ENCODE results near the gene AGMO. TPM values are rescaled to one million over a fixed set of nuclear protein-coding genes. Genes with fewer than 3 reads are reported as not detected.

Gene AGMO
- total RNA-seq, 2 experiments from 2014 or later: not detected

GRCh38 chr7:15471669-15471950 is 90.2 kb downstream of the AGMO start:
- Mint-ChIP-seq H3K4me3 (no peak overlapping the region), H3K27ac (no peak overlapping the region), H3K27me3 (no peaks in the 10 kb centered on the region), H3K4me1 (ENCODE audit: low read depth) (no peaks in the 10 kb centered on the region), H3K36me3 (ENCODE audit: low read depth) (no peaks in the 10 kb centered on the region), H3K9me3 (peaks cover 7% of the 10 kb centered on the region)
- intact Hi-C loops (cut with micrococcal nuclease): no loop called here
- ATAC-seq (no peak), DNase-seq (no peak)
- POLR2A ChIA-PET: no interaction called here
- no peak for TF ChIP-seq CTCF (IDR thresholded peaks at IDR 0.05)
- CTCF ChIA-PET: no interaction called here

GRCh38 chr7:15470825-15471668 is 90.8 kb downstream of the AGMO start:
- Mint-ChIP-seq H3K27ac (no peak overlapping the region), H3K4me3 (no peak overlapping the region), H3K36me3 (ENCODE audit: low read depth) (no peaks in the 10 kb centered on the region), H3K4me1 (ENCODE audit: low read depth) (no peaks in the 10 kb centered on the region), H3K27me3 (no peaks in the 10 kb centered on the region), H3K9me3 (peaks cover 7% of the 10 kb centered on the region)
- ChIA-PET CTCF (no interaction called here), POLR2A (no interaction called here)
- intact Hi-C loops (cut with micrococcal nuclease): no loop called here
- DNase-seq (no peak), ATAC-seq (no peak)
- TF ChIP-seq CTCF (IDR thresholded peaks at IDR 0.05): no peak

- H3K4me3 Mint-ChIP-seq: no peak overlapping the region
- no peak overlapping the region for H3K27ac Mint-ChIP-seq
- intact Hi-C loops (cut with micrococcal nuclease): no loop called here
- H3K9me3 Mint-ChIP-seq: peaks cover 4% of the 10 kb centered on the region
- H3K36me3 Mint-ChIP-seq (ENCODE audit: low read depth): no peaks in the 10 kb centered on the region
- DNase-seq (no peak), ATAC-seq (no peak)
- no peaks in the 10 kb centered on the region for H3K4me1 Mint-ChIP-seq (ENCODE audit: low read depth)
- POLR2A ChIA-PET: no interaction called here
- TF ChIP-seq CTCF (IDR thresholded peaks at IDR 0.05): no peak
- H3K27me3 Mint-ChIP-seq: no peaks in the 10 kb centered on the region
- CTCF ChIA-PET: no interaction called here
Observed at GRCh38 chr7:15464667-15465121, 97.1 kb downstream of the AGMO start.

- ChIA-PET CTCF (no interaction called here), POLR2A (no interaction called here)
- H3K9me3 Mint-ChIP-seq: peaks cover 4% of the 10 kb centered on the region
- H3K27me3 Mint-ChIP-seq: no peaks in the 10 kb centered on the region
- H3K36me3 Mint-ChIP-seq (ENCODE audit: low read depth): no peaks in the 10 kb centered on the region
- no peak for DNase-seq
- no peak overlapping the region for H3K27ac Mint-ChIP-seq
- no peak for ATAC-seq
- no peak for TF ChIP-seq CTCF (IDR thresholded peaks at IDR 0.05)
- intact Hi-C loops (cut with micrococcal nuclease): no loop called here
- no peaks in the 10 kb centered on the region for H3K4me1 Mint-ChIP-seq (ENCODE audit: low read depth)
- no peak overlapping the region for H3K4me3 Mint-ChIP-seq
Observed at GRCh38 chr7:15463801-15464666, 97.8 kb downstream of the AGMO start.
